HCT116 (cell line): ENCODE data around the gene B3GNT4. TPM values are rescaled to one million over a fixed set of nuclear protein-coding genes. Genes with fewer than 3 reads are reported as not detected.

Source experiments
- ATAC-seq: fragments of 200-7000 bp; cut with Tn5 transposase; 2 replicates; pipeline ENCODE4 v1.9.1; 2020; ENCODE audit warnings: mild to moderate bottlenecking, moderate library complexity
- BruUV-seq: library from RNA; stranded (reverse); fragments of 400-500 nt; replicated peaks from 2 replicates; lab custom pipeline; 2021; lab: Mats Ljungman, UMichigan
- CTCF ChIA-PET: fragments of 300-600 bp; sonication (Branson Sonifier 250); formaldehyde crosslinking; loops from one replicate; lab custom pipeline; 2021; ENCODE audit warnings: antibody characterized with exemption; lab: Charles Lee
- POLR2A ChIA-PET: fragments of 300-600, 350-600 bp; sonication (Branson Sonifier 250); formaldehyde crosslinking; loops from one replicate; lab custom pipeline; 2021; ENCODE audit warnings: antibody characterized with exemption; lab: Charles Lee
- RAD21 ChIA-PET, 2 experiments: fragments of 300-600 bp; sonication (Branson Sonifier 250); formaldehyde crosslinking; loops; one replicate each; lab custom pipeline; 2023; ENCODE audit warnings: low total read pairs in 2 of 2; ENCODE audit not compliant: uncharacterized antibody in 2 of 2, unreplicated experiment in 2 of 2, low non-redundant PET in 1 of 2; lab: Charles Lee
- DNase-seq: peaks from one replicate; pipeline ENCODE4 v3.0.0-alpha.2; 2010; ENCODE audit warnings: low read depth, low spot score
- H2AFZ ChIP-seq: fragments of 200-600 bp; shearing (Covaris generic), sonication (generic); 2 replicates; pipeline ENCODE4 v1.6.1; 2017; ENCODE audit warnings: low read depth, mixed run types, mixed read lengths, antibody characterized with exemption, low read length; ENCODE audit not compliant: poor library complexity, severe bottlenecking
- H3K27ac ChIP-seq: 2 replicates; pipeline ENCODE4 v1.5.1; 2012; ENCODE audit warnings: low read depth, low read length
- H3K27me3 ChIP-seq: fragments of 200-600 bp; sonication (generic); 2 replicates; pipeline ENCODE4 v1.6.1; 2016; ENCODE audit warnings: mixed run types, low read length, mixed read lengths; ENCODE audit not compliant: insufficient read depth
- H3K36me3 ChIP-seq, 2 experiments: fragments of 200-500 bp in 1 of 2; fragments of 200-600 bp in 1 of 2; sonication (Bioruptor generic) in 1 of 2; sonication (generic) in 1 of 2; 2 replicates each; pipeline versions ENCODE4 v1.5.1 to v1.6.1; 2014 to 2016; ENCODE audit warnings: low read length in 2 of 2, inconsistent platforms in 1 of 2, mixed read lengths in 1 of 2, mixed run types in 1 of 2; ENCODE audit not compliant: insufficient read depth in 2 of 2, control insufficient read depth in 1 of 2
- H3K4me1 ChIP-seq, 2 experiments: fragments of 200-600 bp in 1 of 2; sonication (generic) in 1 of 2; 2 replicates each; pipeline versions ENCODE4 v1.5.1 to v1.6.1; 2012 to 2017; ENCODE audit warnings: low read length in 2 of 2, inconsistent platforms in 1 of 2, mild to moderate bottlenecking in 1 of 2, mixed read lengths in 1 of 2, mixed run types in 1 of 2, moderate library complexity in 1 of 2; ENCODE audit not compliant: insufficient read depth in 2 of 2, control insufficient read depth in 1 of 2
- H3K4me2 ChIP-seq: fragments of 200-600 bp; sonication (generic); 2 replicates; pipeline ENCODE4 v1.6.1; 2017; ENCODE audit warnings: mixed run types, low read length, mixed read lengths
- H3K4me3 ChIP-seq, 2 experiments: fragments of 200-600 bp in 1 of 2; sonication (generic) in 1 of 2; replicated peaks in 1 of 2; 2 replicates each; pipeline ENCODE4 v1.5.1; 2011 to 2016; ENCODE audit warnings: low read length in 2 of 2, control low read depth in 1 of 2, low read depth in 1 of 2, mild to moderate bottlenecking in 1 of 2, mixed read lengths in 1 of 2, mixed run types in 1 of 2
- H3K79me2 ChIP-seq: fragments of 200-600 bp; sonication (generic); 2 replicates; pipeline ENCODE4 v1.6.1; 2017; ENCODE audit warnings: mild to moderate bottlenecking, mixed run types, low read length, moderate library complexity, mixed read lengths; ENCODE audit not compliant: insufficient read depth
- H3K9ac ChIP-seq: fragments of 200-600 bp; sonication (generic); 2 replicates; pipeline ENCODE4 v1.6.1; 2016; ENCODE audit warnings: low read length, mixed read lengths
- H3K9me2 ChIP-seq: fragments of 200-600 bp; sonication (generic), shearing (Covaris generic); 2 replicates; pipeline ENCODE4 v1.6.1; 2017; ENCODE audit warnings: mixed run types, mild to moderate bottlenecking, moderate library complexity; ENCODE audit not compliant: insufficient read depth
- H3K9me3 ChIP-seq, 2 experiments: fragments of 200-500 bp in 1 of 2; fragments of 200-600 bp in 1 of 2; sonication (Bioruptor generic) in 1 of 2; sonication (generic) in 1 of 2; 2 replicates each; pipeline ENCODE4 v1.6.1; 2014 to 2017; ENCODE audit warnings: low read length in 2 of 2, mixed read lengths in 2 of 2, inconsistent platforms in 1 of 2, low read depth in 1 of 2, mild to moderate bottlenecking in 1 of 2, mixed run types in 1 of 2, moderate library complexity in 1 of 2; ENCODE audit not compliant: control insufficient read depth in 1 of 2, insufficient read depth in 1 of 2
- H4K20me1 ChIP-seq: fragments of 200-600 bp; sonication (generic), shearing (Covaris generic); 2 replicates; pipeline ENCODE4 v1.6.1; 2017; ENCODE audit warnings: mixed run types, mild to moderate bottlenecking, moderate library complexity; ENCODE audit not compliant: insufficient read depth
- ATF3 ChIP-seq: IDR thresholded peaks from 2 replicates; pipeline ENCODE4 v1.6.1; 2012
- CBX3 ChIP-seq: IDR thresholded peaks from 2 replicates; pipeline ENCODE4 v1.6.1; 2012; ENCODE audit warnings: low read depth
- CEBPB ChIP-seq: IDR thresholded peaks from 2 replicates; pipeline ENCODE4 v1.6.1; 2012; ENCODE audit warnings: low read depth
- CTCF ChIP-seq, 3 experiments: fragments of 200-600 bp in 1 of 3; sonication (generic) in 1 of 3; IDR thresholded peaks in 2 of 3; conservative IDR thresholded peaks in 1 of 3; 2 replicates each; pipeline ENCODE4 v1.5.1; 2012 to 2017; ENCODE audit warnings: low read depth in 2 of 3, low read length in 2 of 3, antibody characterized with exemption in 1 of 3, borderline replicate concordance in 1 of 3, control low read depth in 1 of 3, mild to moderate bottlenecking in 1 of 3, mixed read lengths in 1 of 3, mixed run types in 1 of 3, moderate library complexity in 1 of 3; ENCODE audit not compliant: insufficient read depth in 1 of 3
- EGR1 ChIP-seq: IDR thresholded peaks from 2 replicates; pipeline ENCODE4 v1.6.1; 2012; ENCODE audit warnings: low read depth
- ELF1 ChIP-seq: IDR thresholded peaks from 2 replicates; pipeline ENCODE4 v1.6.1; 2012; ENCODE audit warnings: low read depth, borderline replicate concordance
- EZH2 ChIP-seq: fragments of 200-600 bp; sonication (generic); IDR thresholded peaks from 2 replicates; pipeline ENCODE4 v1.6.1; 2017; ENCODE audit warnings: antibody characterized with exemption, mixed run types
- FOSL1 ChIP-seq: IDR thresholded peaks from 2 replicates; pipeline ENCODE4 v1.6.1; 2012; ENCODE audit warnings: low read depth
- JUND ChIP-seq: IDR thresholded peaks from 2 replicates; pipeline ENCODE4 v1.6.1; 2012
- POLR2A ChIP-seq: IDR thresholded peaks from 2 replicates; pipeline ENCODE4 v1.7.0; 2011; ENCODE audit warnings: borderline replicate concordance; ENCODE audit not compliant: insufficient read depth, insufficient read length; ENCODE audit errors: extremely low read depth
- RAD21 ChIP-seq: IDR thresholded peaks from 2 replicates; pipeline ENCODE4 v1.6.1; 2012; ENCODE audit warnings: low read depth, mild to moderate bottlenecking
- SIN3A ChIP-seq: IDR thresholded peaks from 2 replicates; pipeline ENCODE4 v1.6.1; 2012; ENCODE audit warnings: low read depth
- SP1 ChIP-seq: IDR thresholded peaks from 2 replicates; pipeline ENCODE4 v1.6.1; 2012; ENCODE audit warnings: low read depth
- SRF ChIP-seq: IDR thresholded peaks from 2 replicates; pipeline ENCODE4 v1.6.1; 2012; ENCODE audit warnings: low read depth
- TCF7L2 ChIP-seq: IDR thresholded peaks from 2 replicates; pipeline ENCODE4 v1.7.0; 2011; ENCODE audit warnings: borderline replicate concordance, inconsistent platforms; ENCODE audit not compliant: insufficient read depth, insufficient read length; ENCODE audit errors: extremely low read depth
- ZBTB33 ChIP-seq: IDR thresholded peaks from 2 replicates; pipeline ENCODE4 v1.6.1; 2011; ENCODE audit warnings: mild to moderate bottlenecking, low read length, moderate library complexity; ENCODE audit not compliant: insufficient replicate concordance; ENCODE audit errors: extremely low read depth
- ZFX ChIP-seq: fragments of 450-650 bp; IDR thresholded peaks from 2 replicates; pipeline ENCODE4 v1.6.1; 2017
- intact Hi-C: fragments of 100-400 bp; cut with micrococcal nuclease; formaldehyde crosslinking; loops from 2 replicates; pipeline ENCODE4 v1.10.0; 2022
- total RNA-seq: library from RNA; stranded (reverse); gene quantifications from one replicate; pipeline ENCODE4 v1.2.1, GENCODE V29; 2021; ENCODE audit not compliant: unreplicated experiment
- TF ChIP-seq, protein P1 (sequence below): IDR thresholded peaks from 2 replicates; pipeline ENCODE4 v1.6.1; 2012
- TF ChIP-seq, protein P2 (sequence below): IDR thresholded peaks from 2 replicates; pipeline ENCODE4 v1.6.1; 2012; ENCODE audit warnings: low read depth

Gene B3GNT4
- total RNA-seq, 1 experiment from 2014 or later: 7.1 TPM

DNA sequence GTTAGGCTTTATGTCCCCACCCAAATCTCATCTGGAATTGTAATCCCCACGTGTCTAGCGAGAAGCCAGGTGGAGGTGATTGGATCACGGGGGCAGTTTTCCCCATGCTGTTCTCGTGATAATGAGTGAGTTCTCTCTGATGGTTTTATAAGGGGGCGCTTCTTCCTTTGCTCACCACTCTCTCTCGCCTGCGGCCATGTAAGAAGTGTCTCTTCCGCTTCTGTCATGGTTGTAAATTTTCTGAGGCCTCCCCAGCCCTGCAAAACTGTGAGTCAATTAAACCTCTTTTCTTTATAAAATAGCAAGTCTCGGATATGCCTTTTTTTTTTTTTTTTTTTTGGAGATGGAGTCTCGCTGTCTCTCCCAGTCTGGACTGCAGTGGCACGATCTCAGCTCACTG lies 42.7 kb upstream of the B3GNT4 start (continued):
- TF ChIP-seq, protein P1, sequence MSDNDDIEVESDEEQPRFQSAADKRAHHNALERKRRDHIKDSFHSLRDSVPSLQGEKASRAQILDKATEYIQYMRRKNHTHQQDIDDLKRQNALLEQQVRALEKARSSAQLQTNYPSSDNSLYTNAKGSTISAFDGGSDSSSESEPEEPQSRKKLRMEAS: no peak
- TF ChIP-seq FOSL1: no peak
- TF ChIP-seq POLR2A: no peak
- TF ChIP-seq ELF1: no peak
- no peak for TF ChIP-seq SRF
- TF ChIP-seq CTCF (IDR thresholded peaks at IDR 0.05 in 2 of 3, conservative IDR thresholded peaks at IDR 0.05 in 1 of 3; ENCODE audit: borderline replicate concordance in 1 of 3, insufficient read depth in 1 of 3, low read depth in 2 of 3, low read length in 2 of 3): no peak
- TF ChIP-seq TCF7L2: no peak
- TF ChIP-seq EZH2: no peak
- no peak for TF ChIP-seq SP1

DNA sequence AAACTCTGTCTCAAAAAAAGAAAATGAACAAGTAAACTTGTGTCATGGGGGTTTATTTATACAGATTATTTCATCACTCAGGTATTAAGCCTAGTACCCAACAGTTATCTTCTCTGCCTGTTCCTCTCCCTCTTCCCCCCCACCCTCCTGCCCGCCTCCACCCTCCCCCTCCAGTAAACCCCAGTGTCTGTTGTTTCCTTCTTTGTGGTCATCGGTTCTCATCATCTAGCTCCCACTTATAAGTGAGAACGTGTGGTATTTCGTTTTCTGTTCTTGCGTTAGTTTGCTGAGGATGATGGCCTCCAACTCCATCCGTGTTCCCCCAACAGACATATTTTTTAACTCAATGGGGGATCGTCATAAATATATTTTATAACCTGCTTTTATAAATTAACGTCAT lies 41.8 kb upstream of the B3GNT4 start:
- CTCF ChIA-PET: no interaction called here
- intact Hi-C loops: no loop called here
- H3K79me2 ChIP-seq: no peaks in the 10 kb centered on the region
- H3K4me1 ChIP-seq: no peaks in the 10 kb centered on the region
- H3K9me2 ChIP-seq: no peaks in the 10 kb centered on the region
- no peak overlapping the region for H3K4me3 ChIP-seq
- H3K9ac ChIP-seq: no peak overlapping the region
- no peak overlapping the region for H3K4me2 ChIP-seq
- DNase-seq: no peak
- no peaks in the 10 kb centered on the region; the same call in 1 of the 2 replicates for H3K27me3 ChIP-seq
- BruUV-seq: no TSS peak
- no peaks in the 10 kb centered on the region for H4K20me1 ChIP-seq
- RAD21 ChIA-PET: no interaction called here
- no peak overlapping the region for H3K27ac ChIP-seq
- POLR2A ChIA-PET: no interaction called here
- ATAC-seq: no peak
- H3K9me3 ChIP-seq: no peaks in the 10 kb centered on the region
- no peak overlapping the region for H2AFZ ChIP-seq
- no peaks in the 10 kb centered on the region for H3K36me3 ChIP-seq
- TF ChIP-seq SRF (no peak), EGR1 (no peak), RAD21 (no peak), TCF7L2 (no peak), SIN3A (no peak), ZFX (no peak), CBX3 (no peak), CEBPB (no peak), JUND (no peak), SP1 (no peak), ZBTB33 (no peak), ATF3 (no peak), POLR2A (no peak), ELF1 (no peak)
- TF ChIP-seq, protein P2, sequence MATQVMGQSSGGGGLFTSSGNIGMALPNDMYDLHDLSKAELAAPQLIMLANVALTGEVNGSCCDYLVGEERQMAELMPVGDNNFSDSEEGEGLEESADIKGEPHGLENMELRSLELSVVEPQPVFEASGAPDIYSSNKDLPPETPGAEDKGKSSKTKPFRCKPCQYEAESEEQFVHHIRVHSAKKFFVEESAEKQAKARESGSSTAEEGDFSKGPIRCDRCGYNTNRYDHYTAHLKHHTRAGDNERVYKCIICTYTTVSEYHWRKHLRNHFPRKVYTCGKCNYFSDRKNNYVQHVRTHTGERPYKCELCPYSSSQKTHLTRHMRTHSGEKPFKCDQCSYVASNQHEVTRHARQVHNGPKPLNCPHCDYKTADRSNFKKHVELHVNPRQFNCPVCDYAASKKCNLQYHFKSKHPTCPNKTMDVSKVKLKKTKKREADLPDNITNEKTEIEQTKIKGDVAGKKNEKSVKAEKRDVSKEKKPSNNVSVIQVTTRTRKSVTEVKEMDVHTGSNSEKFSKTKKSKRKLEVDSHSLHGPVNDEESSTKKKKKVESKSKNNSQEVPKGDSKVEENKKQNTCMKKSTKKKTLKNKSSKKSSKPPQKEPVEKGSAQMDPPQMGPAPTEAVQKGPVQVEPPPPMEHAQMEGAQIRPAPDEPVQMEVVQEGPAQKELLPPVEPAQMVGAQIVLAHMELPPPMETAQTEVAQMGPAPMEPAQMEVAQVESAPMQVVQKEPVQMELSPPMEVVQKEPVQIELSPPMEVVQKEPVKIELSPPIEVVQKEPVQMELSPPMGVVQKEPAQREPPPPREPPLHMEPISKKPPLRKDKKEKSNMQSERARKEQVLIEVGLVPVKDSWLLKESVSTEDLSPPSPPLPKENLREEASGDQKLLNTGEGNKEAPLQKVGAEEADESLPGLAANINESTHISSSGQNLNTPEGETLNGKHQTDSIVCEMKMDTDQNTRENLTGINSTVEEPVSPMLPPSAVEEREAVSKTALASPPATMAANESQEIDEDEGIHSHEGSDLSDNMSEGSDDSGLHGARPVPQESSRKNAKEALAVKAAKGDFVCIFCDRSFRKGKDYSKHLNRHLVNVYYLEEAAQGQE: no peak
- TF ChIP-seq, protein P1: no peak
